ENCODE data around the gene SNAPC2. TPM values are rescaled to one million over a fixed set of nuclear protein-coding genes. Genes with fewer than 3 reads are reported as not detected.

SNAPC2 gene
- total RNA-seq, 1 donor from 2014 or later: 30.5 TPM

- Histone ChIP-seq H3K27me3 (no peaks in the 10 kb centered on the region), H3K27ac (no peak overlapping the region), H3K36me3 (peaks cover 49 to 56% of the 10 kb centered on the region in 2 donors), H3K4me1 (peaks cover 5 to 15% of the 10 kb centered on the region in 2 donors), H3K9me3 (no peaks in the 10 kb centered on the region), H3K4me3 (no peak overlapping the region)
- intact Hi-C loops (cut with DNase I): no loop called here
- TF ChIP-seq CTCF (IDR thresholded peaks at IDR 0.05): no peak
- DNase-seq (ENCODE audit: low spot score in 2 of 2): peak in 1 of 2 donors; percentile 37
Observed at GRCh38 chr19:7908078-7908699, 11.9 kb upstream of the SNAPC2 start.

GRCh38 chr19:7908742-7909461 lies 11.2 kb upstream of the SNAPC2 start:
- Histone ChIP-seq H3K27me3 (no peaks in the 10 kb centered on the region), H3K4me1 (peaks cover 5 to 15% of the 10 kb centered on the region in 2 donors), H3K36me3 (peaks cover 49 to 57% of the 10 kb centered on the region in 2 donors), H3K9me3 (no peaks in the 10 kb centered on the region), H3K27ac (no peak overlapping the region), H3K4me3 (no peak overlapping the region)
- DNase-seq (ENCODE audit: low spot score in 2 of 2): no peak
- intact Hi-C loops (cut with DNase I): no loop called here
- TF ChIP-seq CTCF (IDR thresholded peaks at IDR 0.05): no peak

GRCh38 chr19:7909471-7910067 lies 10.6 kb upstream of the SNAPC2 start:
- TF ChIP-seq CTCF (IDR thresholded peaks at IDR 0.05): no peak
- DNase-seq (ENCODE audit: low spot score in 2 of 2): no peak
- intact Hi-C loops (cut with DNase I): no loop called here
- Histone ChIP-seq H3K4me3 (no peak overlapping the region), H3K9me3 (no peaks in the 10 kb centered on the region), H3K27ac (no peak overlapping the region), H3K36me3 (peaks cover 49 to 57% of the 10 kb centered on the region in 2 donors), H3K27me3 (no peaks in the 10 kb centered on the region), H3K4me1 (peaks cover 4 to 13% of the 10 kb centered on the region in 2 donors)

- Histone ChIP-seq H3K27ac (no peak overlapping the region), H3K27me3 (no peaks in the 10 kb centered on the region), H3K4me1 (peaks cover 0 to 3% of the 10 kb centered on the region in 2 donors), H3K36me3 (peaks cover 48 to 57% of the 10 kb centered on the region in 2 donors), H3K9me3 (no peaks in the 10 kb centered on the region), H3K4me3 (no peak overlapping the region)
- no peak for DNase-seq (ENCODE audit: low spot score in 2 of 2)
- intact Hi-C loops (cut with DNase I): no loop called here
- no peak for TF ChIP-seq CTCF (IDR thresholded peaks at IDR 0.05)
Observed at GRCh38 chr19:7910321-7911161, 9.6 kb upstream of the SNAPC2 start.

GRCh38 chr19:7911508-7912143 lies 8.5 kb upstream of the SNAPC2 start:
- peaks cover 7 to 8% of the 10 kb centered on the region in 2 donors for H3K4me1 ChIP-seq
- no peak for DNase-seq (ENCODE audit: low spot score in 2 of 2)
- H3K27me3 ChIP-seq: peaks cover 5% of the 10 kb centered on the region
- no peak overlapping the region for H3K27ac ChIP-seq
- TF ChIP-seq CTCF (IDR thresholded peaks at IDR 0.05): no peak
- H3K36me3 ChIP-seq: peaks cover 42 to 47% of the 10 kb centered on the region in 2 donors
- intact Hi-C loops (cut with DNase I): no loop called here
- H3K4me3 ChIP-seq: no peak overlapping the region
- no peaks in the 10 kb centered on the region for H3K9me3 ChIP-seq
